Esophagus squamous epithelium (tissue), 5 donors: Measurements from ENCODE around the gene ARAP2. TPM values are rescaled to one million over a fixed set of nuclear protein-coding genes. Genes with fewer than 3 reads are reported as not detected.
"Not testable (repeated sequence)": the region's sequence is repeated elsewhere in the genome, so short reads cannot be mapped to it uniquely, and the experiment has no call there.

Experiments
- DNase-seq: peaks from one replicate; lab custom pipeline; 2025; lab: John Stamatoyannopoulos, UW
- H3K27ac ChIP-seq, 4 donors: fragments of 200-600 bp; sonication (generic); one replicate each; pipeline ENCODE4 v1.5.1; 2016 to 2019; ENCODE audit warnings: mild to moderate bottlenecking in 1 of 4
- H3K27me3 ChIP-seq, 4 donors: fragments of 200-600 bp; sonication (generic); 1 replicate in 3 of 4; 2 replicates in 1 of 4; pipeline versions ENCODE4 v1.5.1 to v1.6.0; 2017 to 2021; ENCODE audit warnings: antibody characterized with exemption in 1 of 4
- H3K36me3 ChIP-seq, 3 donors: fragments of 200-600 bp; sonication (generic); one replicate each; pipeline ENCODE4 v1.5.1; 2016 to 2019
- H3K4me1 ChIP-seq, 3 donors: fragments of 200-600 bp; sonication (generic); one replicate each; pipeline ENCODE4 v1.5.1; 2017 to 2019
- H3K4me3 ChIP-seq, 4 donors: fragments of 200-600 bp; sonication (generic); 1 replicate in 3 of 4; 2 replicates in 1 of 4; pipeline ENCODE4 v1.5.1; 2016 to 2019; ENCODE audit warnings: mild to moderate bottlenecking in 2 of 4, moderate library complexity in 1 of 4
- H3K9me3 ChIP-seq, 3 donors: fragments of 200-600 bp; sonication (generic); one replicate each; pipeline ENCODE4 v1.5.1; 2016 to 2019
- CTCF ChIP-seq, 6 experiments: fragments of 450-650 bp in 4 of 6; fragments of 200-600 bp in 2 of 6; sonication (generic) in 2 of 6; IDR thresholded peaks; one replicate each; pipeline ENCODE4 v1.5.1; 2016 to 2019; ENCODE audit warnings: antibody characterized with exemption in 6 of 6, mild to moderate bottlenecking in 4 of 6, moderate library complexity in 4 of 6
- POLR2A ChIP-seq, 4 donors: fragments of 450-650 bp; IDR thresholded peaks; one replicate each; pipeline ENCODE4 v1.6.1; 2017; ENCODE audit warnings: antibody characterized with exemption in 4 of 4, mild to moderate bottlenecking in 4 of 4, moderate library complexity in 3 of 4
- WGBS, 2 donors: methylation state at CpG; one replicate each; pipeline ENCODE4 v1.1.5; 2018; 5-methylcytosine and 5-hydroxymethylcytosine counted together
- intact Hi-C: fragments of 100-400 bp; cut with DNase I; formaldehyde crosslinking; loops from one replicate; pipeline ENCODE4 v1.15.0; 2022
- total RNA-seq, 4 donors: library from RNA; depleted of rRNA; stranded (reverse); fragments of >200 nt; gene quantifications; one replicate each; pipeline ENCODE4 v1.1.0, GENCODE V29; 2016
- donor health status: DM: yes; HTN: yes; CAD: no.

The ARAP2 gene
- total RNA-seq, 4 donors from 2014 or later: 28.5 to 65.8 (median 46.9) TPM

- intact Hi-C loops: no loop called here
- TF ChIP-seq CTCF (IDR thresholded peaks at IDR 0.05): no peak
- no peak for TF ChIP-seq POLR2A (IDR thresholded peaks at IDR 0.05)
- Histone ChIP-seq H3K27me3 (no peaks in the 10 kb centered on the region), H3K36me3 (peaks cover 0 to 28% (median 0%) of the 10 kb centered on the region in 3 donors), H3K27ac (no peak overlapping the region), H3K4me3 (no peak overlapping the region), H3K4me1 (no peaks in the 10 kb centered on the region), H3K9me3 (no peaks in the 10 kb centered on the region)
- no peak for DNase-seq
- WGBS, 2 donors: 80 to 81% methylated on average over 5 of the region's 5 CpGs
Measured at GRCh38 chr4:36183665-36184393, 60.5 kb downstream of the ARAP2 start.

- TF ChIP-seq POLR2A (IDR thresholded peaks at IDR 0.05): no peak
- no peak for TF ChIP-seq CTCF (IDR thresholded peaks at IDR 0.05)
Measured at GRCh38 chr4:36183232-36183631, 61.1 kb downstream of the ARAP2 start.

GRCh38 chr4:36182315-36182714 is 62.0 kb downstream of the ARAP2 start:
- H3K4me1 ChIP-seq, H3K9me3 ChIP-seq, H3K27me3 ChIP-seq, DNase-seq, H3K27ac ChIP-seq, intact Hi-C loops, H3K4me3 ChIP-seq: not testable (repeated sequence)
- 83 to 84% methylated on average over 9 of the region's 9 CpGs for WGBS, 2 donors
- peaks cover 0 to 35% (median 0%) of the 10 kb centered on the region in 3 donors for H3K36me3 ChIP-seq

More at GRCh38 chr4:36183232-36183631, 61.1 kb downstream of the ARAP2 start:
- no peak overlapping the region for H3K27ac ChIP-seq
- intact Hi-C loops: no loop called here
- no peak for DNase-seq
- no peaks in the 10 kb centered on the region for H3K9me3 ChIP-seq
- WGBS, 2 donors: 74 to 76% methylated on average over 3 of the region's 3 CpGs
- peaks cover 0 to 28% (median 0%) of the 10 kb centered on the region in 3 donors for H3K36me3 ChIP-seq
- H3K27me3 ChIP-seq: no peaks in the 10 kb centered on the region
- no peaks in the 10 kb centered on the region for H3K4me1 ChIP-seq
- no peak overlapping the region for H3K4me3 ChIP-seq

- H3K9me3 ChIP-seq: no peaks in the 10 kb centered on the region
- intact Hi-C loops: no loop called here
- H3K27ac ChIP-seq: no peak overlapping the region
- 93 to 94% methylated on average over 6 of the region's 6 CpGs for WGBS, 2 donors
- no peaks in the 10 kb centered on the region for H3K4me1 ChIP-seq
- no peak overlapping the region for H3K4me3 ChIP-seq
- DNase-seq: no peak
- H3K36me3 ChIP-seq: peaks cover 0 to 35% (median 0%) of the 10 kb centered on the region in 3 donors
- no peak for TF ChIP-seq CTCF (IDR thresholded peaks at IDR 0.05)
- TF ChIP-seq POLR2A (IDR thresholded peaks at IDR 0.05): no peak
- no peaks in the 10 kb centered on the region for H3K27me3 ChIP-seq
Measured at GRCh38 chr4:36180206-36180605, 64.1 kb downstream of the ARAP2 start.

GRCh38 chr4:36178484-36178883 is 65.8 kb downstream of the ARAP2 start:
- no peak overlapping the region for H3K4me3 ChIP-seq
- WGBS, 2 donors: 78 to 86% methylated on average over 3 of the region's 3 CpGs
- no peaks in the 10 kb centered on the region for H3K9me3 ChIP-seq
- H3K27ac ChIP-seq: no peak overlapping the region
- no peak for DNase-seq
- H3K27me3 ChIP-seq: no peaks in the 10 kb centered on the region
- TF ChIP-seq CTCF (IDR thresholded peaks at IDR 0.05): no peak
- TF ChIP-seq POLR2A (IDR thresholded peaks at IDR 0.05): no peak
- intact Hi-C loops: no loop called here
- H3K4me1 ChIP-seq: no peaks in the 10 kb centered on the region
- H3K36me3 ChIP-seq: peaks cover 0 to 37% (median 0%) of the 10 kb centered on the region in 3 donors
